Anterior cingulate cortex (tissue), 58 donors: ENCODE results near the gene PTGR3.

Experiments
- DNase-seq, 58 donors: peaks; one replicate each; lab custom pipeline; 2025; lab: John Stamatoyannopoulos, UW

The PTGR3 gene

DNA sequence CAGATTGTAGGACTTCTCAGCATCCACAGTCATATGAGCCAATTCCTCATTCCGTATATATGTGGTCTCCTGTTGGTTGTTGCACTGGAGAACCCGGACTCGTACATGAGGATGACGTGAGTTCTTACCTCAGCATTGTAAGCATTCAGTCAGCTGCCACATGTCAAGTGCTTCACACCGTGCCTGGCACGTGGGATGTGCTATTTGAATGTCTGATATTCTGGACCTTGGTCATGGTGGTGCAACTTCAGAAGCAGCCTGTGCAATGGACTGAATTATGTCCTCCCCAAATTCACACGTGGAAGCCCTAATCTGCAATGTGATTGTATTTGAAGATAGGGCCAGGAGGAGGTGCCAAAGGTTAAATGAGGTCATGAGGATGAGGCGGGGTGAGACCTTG lies 32.1 kb downstream of the PTGR3 start:
- no peak for DNase-seq

DNA sequence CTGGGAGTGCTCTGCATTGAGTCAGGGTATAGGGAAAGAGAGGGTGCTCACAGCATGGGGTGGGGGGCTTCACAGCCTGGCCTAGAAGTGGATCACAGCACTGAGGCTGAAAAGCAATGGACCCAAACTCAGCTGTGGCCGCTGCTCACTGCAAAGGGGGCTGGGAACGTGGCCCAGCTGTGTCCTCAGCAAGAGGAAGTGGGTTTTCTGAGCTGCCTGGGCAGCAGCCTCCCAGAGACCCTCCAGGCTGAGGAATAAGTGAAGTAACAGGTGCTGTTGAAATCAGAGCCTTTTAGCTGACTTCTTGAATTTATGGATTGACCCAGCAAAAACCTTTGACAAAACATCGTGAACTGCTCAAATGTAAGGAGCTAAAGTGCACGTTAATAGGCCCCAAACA lies 35.2 kb downstream of the PTGR3 start:
- DNase-seq: no peak

DNA sequence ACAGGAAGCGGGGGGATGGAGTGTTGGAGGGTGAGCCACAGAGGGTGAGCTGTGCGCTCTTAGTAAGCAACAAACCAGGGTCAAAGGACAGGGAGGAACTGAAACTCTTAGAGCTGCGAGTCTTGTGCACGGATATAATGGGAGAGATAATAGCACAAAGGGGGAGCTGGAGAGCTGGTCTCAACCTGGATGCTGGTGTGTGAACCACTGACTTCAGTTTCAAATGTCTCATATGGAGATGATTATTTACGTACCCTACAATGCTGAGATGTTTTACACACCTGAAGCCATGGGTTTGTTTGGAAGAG lies 35.9 kb downstream of the PTGR3 start:
- no peak for DNase-seq

DNA sequence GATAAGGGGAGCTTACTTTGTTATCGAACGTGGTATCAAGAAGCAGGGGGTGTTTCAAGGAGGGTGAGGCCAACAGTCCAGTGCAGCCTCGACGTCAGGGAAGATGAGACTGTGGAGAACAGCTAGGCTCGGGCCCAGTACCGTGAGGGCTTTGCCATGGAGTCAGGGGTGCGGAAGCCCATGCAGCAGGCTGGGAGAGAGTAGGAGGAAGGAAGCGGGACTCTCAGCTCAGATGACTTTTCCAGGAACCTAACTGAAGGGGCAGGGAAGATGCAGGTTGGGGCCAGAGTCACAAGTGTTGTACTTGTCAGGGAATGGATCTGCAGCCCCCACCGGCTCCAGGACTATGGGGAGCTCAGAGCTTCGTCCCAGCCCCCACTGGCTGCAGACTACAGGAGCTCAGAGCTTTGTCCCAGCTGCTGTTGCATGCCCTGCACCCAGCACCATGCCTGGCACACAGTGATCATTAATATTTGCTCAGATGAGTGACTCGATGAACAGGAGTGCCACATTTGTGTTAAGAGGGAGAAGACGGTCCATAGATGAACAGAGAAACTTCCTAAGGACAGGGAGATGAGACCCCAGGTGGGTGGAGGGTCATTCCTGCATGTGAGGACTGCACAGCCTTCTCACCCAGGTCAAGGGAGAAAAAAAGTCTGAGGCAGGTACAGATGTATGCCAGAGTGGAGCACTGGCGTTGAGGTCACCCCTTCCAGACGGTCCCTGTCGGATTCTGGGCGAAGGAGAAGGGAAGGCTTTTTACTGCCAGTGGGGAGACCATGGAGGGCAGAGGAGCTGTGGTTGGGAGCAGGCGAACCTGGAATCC lies 36.4 kb downstream of the PTGR3 start:
- DNase-seq: no peak

DNA sequence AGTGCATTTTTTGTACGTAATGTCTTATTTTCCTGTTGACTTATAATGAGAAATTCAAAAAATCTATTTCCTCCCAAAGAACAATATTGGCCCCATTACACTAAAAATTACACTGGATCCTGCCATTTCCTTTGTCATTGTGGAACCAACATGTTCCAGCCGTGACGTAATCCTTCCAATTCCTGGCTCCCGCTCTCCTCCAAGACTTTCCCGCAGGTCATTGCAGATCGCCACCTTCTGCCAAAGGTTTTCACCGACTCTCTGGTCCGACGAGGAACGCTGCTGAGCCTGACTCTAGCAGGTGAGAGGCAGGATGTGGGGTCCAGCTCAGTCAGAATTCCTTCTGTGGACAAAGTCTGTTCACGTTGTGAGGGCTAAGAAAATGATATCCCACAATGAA lies 38.0 kb downstream of the PTGR3 start:
- DNase-seq: no peak

DNA sequence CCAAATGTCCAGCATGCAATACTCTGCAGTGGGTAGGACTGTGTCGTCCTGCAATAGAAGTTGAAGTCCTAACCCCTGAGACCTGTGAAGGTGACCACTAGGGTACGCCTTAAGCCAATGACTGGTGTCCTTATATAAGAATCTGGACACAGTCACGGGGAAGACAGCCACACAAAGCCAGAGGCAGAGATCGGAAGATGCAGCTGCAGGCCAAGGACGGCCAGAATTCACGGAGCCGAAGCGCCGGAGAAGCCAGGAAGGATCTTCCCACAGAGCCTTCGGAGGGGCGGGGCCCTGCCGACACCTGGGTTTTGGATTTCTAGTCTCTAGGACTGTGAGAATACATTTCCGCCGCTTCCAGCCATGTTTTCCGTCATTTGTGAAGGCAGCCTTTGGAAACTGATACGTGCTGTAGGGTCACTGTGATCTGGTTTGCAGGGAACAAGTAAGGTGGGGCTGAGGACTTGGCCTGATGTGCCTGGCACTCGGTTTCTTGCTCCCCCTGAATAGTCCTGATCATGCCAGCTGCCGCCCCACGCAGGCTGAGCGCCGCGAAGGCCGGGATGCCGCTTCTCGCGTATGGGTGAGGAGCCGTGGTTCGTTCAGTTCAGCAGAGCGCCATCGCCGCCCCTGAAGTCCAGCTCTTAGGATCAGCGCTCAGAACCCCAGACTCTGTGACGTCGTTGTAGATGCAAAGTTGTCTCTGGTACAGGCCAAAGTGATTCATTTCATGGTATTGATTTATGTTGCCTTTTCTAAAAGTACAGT lies 38.7 kb downstream of the PTGR3 start:
- DNase-seq: no peak

DNA sequence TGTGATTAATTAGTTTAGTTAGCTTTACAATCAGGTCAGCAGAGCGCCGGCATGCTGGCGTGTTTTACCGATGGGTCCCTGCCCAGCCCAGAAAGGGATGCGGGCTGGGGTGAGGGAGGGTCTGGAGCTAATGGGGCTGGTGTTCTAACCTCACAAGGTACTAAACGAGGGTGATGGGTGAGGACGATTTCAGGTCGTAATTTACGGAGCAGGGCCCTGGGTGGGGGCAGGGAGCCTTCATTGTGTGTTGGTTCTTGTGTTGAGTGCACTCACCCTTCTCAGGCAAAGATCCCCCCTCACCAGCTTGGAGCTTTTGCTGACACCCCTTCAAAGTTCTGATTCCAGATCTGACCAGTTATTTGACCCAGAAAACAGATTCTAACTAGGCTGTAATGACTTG lies 39.5 kb downstream of the PTGR3 start:
- no peak for DNase-seq

DNA sequence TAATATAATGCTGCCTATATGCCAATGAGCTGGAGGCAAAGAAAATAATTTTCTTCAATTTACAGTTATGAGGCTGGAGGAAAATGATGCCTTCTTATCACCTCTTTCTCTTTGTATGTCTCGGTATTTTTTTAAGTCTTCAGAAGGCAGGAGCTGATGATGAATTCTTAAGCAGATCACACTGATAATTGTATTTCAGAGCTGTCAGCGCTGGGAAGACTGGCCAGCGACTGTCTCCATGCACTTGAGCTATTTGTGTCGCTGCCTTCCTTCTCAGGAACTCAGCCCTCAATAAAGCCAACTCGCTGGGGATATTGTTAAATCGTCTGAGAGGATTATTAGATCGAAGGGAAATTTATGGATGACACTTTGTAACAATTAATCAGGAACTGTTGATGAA lies 40.3 kb downstream of the PTGR3 start:
- DNase-seq: no peak

DNA sequence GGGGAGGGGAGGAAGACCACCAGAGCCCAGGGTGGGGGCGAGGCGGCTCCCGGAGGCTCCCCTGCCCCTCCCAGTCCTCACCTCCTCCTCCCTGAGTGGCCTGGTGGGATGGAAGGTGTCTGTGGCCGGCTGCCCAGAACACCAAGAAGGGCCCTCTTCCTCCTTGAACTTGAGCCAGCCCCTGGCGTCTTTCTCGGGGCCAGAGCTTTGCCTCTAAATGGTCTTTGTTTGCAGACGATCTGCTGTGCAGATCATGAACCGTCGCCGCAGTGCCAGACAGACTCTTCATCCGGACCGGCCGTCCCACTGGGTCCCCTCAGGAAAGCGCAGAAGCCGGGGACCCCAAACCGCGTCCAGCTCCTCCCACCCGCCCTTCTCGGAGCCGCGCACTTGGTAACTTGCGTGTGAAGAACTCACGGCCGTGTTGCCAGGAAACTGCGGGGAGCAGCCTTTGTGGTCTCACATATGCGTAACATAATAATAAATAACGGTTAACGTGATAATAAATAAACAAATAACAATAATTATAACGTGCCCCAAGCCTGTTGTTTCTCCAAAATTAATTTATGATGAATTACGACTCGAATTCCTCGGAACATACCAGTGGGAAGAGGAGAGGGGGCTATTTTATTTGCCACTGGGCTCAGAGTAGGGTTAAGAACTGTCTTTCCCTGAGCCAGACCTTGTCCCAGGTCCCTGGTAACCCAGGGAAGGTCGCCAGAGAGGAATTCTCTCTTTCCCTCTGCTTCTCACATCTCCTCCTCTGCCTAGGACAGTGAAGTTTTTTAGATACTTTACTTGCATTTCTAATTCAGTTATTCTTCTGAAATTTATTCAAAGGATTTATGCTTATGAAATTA lies 41.0 kb downstream of the PTGR3 start:
- peak in 10 of 58 donors; percentile 14 to 38 (median 20) for DNase-seq

DNA sequence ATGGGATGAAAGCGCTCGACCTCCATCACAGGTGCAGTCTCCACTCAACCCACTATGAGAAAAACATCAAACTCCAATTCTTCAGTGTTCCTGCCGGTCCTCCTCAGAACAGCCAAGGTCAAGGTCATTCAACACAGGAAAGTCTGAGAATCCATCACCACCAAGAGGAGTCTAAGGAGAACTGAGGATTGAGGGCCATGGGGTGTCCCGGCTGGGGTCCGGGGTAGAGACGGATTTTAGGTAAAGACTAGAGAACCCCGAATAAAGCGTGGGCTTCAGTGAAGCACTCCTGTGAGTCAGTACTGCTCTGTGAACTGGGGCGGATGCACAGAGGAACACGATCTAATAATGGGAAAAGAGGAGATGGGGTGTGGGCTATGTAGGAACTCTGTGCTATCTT lies 41.8 kb downstream of the PTGR3 start:
- DNase-seq: no peak

DNA sequence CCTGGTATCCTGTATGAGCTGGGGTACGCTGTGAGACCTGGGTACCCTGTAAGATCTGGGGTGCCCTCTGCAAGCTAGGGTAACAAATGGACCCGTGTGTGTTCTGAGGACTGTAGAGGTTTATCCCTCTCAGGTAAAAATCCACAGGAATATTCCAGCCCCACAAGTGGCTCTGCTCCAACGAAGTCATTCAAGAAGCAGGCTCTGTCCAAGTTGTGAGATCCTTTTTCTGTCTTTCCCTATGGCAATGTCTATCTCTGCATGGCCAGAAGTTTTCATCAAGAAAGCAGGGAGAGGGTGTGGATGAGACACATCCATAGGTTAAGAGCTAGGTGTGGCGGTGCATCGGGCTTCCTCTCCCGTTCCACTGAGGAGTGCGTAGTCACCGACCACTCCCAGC lies 43.0 kb downstream of the PTGR3 start:
- no peak for DNase-seq

DNA sequence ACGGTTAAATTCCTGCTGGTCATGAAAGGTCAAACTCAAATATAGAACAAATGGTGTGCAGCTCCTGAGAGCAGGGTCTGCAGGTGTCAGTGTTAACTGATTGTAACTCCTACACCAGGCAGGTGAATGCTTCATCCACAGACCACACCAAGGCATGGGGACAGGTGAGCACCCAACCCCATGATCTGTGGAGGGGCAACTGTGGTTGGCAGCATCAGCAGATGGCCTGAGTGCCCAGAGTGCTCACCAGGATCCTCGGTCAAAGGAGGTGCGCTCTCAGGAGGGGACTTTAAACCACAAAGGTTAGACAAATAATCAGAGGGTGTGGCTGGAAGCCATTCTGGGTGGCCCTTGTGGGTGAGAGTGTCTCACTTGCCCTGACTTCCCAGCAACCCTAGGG lies 44.5 kb downstream of the PTGR3 start:
- DNase-seq: no peak

DNA sequence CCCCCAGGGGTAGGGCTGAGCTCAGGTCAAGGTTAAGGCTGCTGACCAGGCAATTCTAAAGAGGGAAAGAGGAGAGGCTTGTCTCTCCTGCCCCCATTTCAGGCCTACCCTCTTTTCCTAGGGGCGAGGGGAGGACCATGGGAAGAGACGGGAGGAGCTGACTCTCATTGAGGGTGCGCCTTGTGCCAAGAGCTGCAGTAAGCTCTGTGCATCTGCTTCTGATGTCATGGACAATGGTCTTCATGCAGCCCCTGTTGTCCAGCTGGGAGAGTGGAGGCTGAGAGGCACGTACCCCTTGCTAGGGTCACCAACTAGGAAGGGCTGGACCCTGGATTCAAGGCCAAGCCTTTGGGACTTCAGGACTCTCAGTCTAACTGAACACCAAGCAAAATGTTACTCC lies 45.2 kb downstream of the PTGR3 start:
- DNase-seq: no peak

DNA sequence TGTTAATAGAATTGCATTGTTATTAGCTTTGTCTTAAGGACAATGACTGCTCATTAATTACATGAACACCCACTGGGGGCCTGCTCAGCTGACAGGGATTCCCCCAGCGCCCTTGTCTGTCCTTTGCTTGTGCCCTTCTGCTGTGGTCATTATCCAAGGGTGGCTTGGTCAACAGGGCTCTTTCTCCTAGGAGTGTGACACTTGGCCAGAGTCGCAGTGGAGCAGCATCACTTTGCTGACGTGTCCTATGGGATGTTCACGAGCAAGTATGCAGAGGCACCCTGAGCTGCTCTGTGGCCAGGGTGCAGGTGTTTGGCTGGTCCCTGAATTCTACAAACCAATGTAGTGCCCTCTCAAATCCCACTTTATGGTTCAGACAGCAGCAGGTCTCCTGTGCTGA lies 46.0 kb downstream of the PTGR3 start:
- DNase-seq: no peak

DNA sequence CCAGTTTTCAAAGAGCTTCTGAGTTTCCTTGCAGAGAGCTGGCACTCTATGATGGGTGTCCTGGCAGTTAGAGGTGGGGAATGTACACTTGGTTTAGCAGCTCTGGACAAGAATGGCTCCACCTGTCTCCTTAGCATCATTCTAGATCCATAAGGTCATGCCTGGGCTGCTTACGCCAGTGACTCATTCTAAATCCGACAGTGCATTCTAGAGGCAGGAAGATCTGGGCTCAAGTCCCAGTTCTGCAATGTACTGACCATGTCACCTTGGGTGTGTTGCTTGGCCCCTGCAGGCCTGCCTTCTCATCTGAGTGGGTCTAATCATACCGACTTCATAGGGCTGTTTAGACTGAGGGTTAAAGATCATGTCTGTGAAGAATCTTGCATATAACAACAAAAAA lies 46.5 kb downstream of the PTGR3 start:
- no peak for DNase-seq

DNA sequence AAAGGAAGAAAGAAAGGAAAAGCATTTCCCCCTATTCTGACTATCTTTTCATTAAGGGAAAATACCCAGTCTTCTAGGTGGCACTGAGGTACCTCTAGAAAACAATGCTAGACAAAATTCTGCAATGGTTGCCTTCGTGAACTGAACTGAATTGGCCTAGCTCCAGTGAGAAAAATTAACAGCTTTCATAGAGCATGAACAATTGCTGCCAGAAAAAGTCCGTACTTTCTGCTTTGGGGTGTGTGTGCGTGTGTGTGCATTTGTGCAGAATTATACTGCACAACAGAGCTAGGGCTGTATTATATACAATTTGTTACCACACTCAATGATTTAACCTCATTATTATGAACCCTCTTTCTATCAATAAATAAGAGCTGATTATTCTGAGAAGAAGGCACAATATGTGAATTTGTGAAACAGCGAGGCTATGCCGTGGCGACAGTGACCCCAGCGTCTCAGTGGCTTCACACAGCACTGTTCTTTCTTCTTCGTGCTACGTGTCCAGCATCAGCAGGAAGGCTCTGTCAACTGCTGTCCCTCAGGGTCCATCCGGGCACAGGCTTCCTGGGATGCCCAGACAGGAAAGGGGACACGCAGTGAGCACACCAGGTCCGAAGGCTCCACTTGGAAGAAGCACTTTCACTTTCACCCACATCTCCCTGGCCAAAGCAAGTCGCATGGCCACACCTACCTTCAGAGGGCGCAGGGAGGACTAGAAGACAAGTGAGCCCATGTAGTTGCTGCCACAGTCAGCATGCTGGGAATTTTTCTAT lies 47.5 kb downstream of the PTGR3 start:
- DNase-seq: peak in 5 of 58 donors; percentile 6 to 23 (median 15)

DNA sequence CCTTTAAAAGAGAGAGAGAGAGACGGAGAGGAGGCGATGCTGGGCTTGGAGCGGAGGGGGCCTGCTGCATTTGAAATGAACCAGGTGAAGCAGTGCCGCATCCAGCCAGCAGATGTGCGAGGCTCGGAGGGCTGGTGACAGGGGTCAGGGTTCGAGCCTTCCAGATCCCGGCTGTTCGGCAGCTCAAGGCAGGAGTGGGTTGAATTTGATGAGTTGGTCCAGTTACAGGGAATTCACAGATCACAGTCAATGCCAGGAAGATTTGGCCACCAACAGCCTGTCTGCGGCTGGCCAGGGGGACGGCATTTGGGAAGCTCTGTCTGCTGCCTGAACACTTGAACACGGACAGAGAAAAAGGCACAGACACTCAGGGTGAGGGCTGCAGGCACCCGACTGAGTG lies 48.6 kb downstream of the PTGR3 start:
- DNase-seq: peak in 2 of 58 donors; percentile 13 to 28

DNA sequence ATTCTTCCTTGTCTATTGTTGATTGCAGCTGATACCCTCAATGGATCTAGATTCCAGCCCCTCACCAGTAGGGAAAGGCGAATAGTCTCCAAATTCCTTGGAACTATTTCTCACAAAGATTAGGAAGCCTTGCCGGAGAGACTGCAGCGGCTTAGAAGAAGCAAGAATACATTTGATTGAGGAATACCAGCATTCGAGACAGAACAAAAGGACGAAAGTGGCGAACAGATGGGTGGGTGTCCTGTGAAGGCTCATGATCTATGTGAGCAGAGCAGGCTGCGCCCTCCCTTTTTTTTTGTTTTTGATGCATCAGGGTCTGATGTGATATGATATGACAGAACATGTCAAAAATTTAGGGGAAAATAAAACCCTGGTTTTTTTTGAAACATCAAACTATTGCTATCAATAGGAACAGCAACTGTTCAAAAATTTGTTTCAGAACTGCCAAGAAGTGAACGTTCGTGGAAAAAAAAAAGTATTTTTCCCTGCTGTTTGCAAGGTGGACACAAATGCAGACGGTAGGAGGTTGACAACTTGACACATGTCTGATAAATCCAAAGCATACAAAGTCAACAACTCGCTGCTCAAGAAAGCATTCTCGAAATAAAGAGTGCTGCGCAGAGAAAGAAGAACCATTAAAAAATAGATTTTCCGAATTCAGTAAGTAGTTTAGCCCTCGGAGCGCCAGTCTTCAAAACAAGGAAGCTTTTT lies 49.1 kb downstream of the PTGR3 start:
- no peak for DNase-seq

DNA sequence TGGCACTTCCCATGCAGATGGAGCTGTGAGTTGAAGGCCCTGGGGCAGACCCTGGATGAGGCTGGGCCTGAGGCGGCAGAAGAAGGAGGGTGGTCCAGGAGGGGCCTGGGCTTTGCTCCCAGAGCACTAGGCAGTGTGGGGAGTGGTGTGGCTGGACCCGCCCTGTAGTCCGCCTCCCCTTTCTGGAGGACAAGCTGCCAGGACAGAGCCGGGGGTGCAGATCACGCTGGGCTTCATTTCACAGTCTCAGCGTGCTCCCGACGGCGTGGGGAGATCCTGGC lies 49.8 kb downstream of the PTGR3 start:
- DNase-seq: no peak
